NCI-H446 treated with DMSO at 0.1 percent for 48 hours (cell line): ENCODE data around the gene CHST15.

ENCODE experiments used
- DNase-seq: peaks from one replicate; lab custom pipeline; 2025; lab: John Stamatoyannopoulos, UW

The CHST15 gene

GRCh38 chr10:123965973-123966895 lies 127.2 kb downstream of the CHST15 start:
- no peak for DNase-seq

GRCh38 chr10:123964953-123965352 lies 128.4 kb downstream of the CHST15 start:
- DNase-seq, result no peak

- DNase-seq, result no peak
Measured at GRCh38 chr10:123962756-123963530, 130.5 kb downstream of the CHST15 start.

DNA sequence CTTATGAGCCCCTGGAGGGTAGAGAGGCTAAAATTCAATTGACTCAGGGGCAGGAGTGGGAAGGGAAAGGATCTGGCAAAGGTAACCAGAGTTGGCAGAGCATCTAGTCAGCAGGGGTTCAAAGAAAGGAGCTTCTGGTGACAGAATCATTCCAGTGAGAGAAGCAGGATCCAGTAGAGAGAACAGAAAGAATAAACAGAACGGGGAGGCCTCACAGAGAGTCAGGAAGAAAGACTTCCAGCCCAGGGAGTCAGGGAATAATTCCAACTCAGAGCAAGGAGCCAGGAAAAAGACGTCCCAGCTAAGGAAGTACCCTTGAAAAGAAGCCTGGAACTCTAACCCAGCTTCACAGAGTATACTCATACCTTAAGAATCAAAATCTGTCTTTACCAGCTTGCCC lies 135.2 kb downstream of the CHST15 start:
- DNase-seq, result no peak
